OCI-LY3 (cell line): ENCODE measurements around the gene CDKN2D.

Experiments
- H2AFZ ChIP-seq: fragments of 200-600, 300-600 bp; shearing (Covaris generic); 2 replicates; pipeline ENCODE4 v1.6.0; 2014; ENCODE audit warnings: antibody characterized with exemption, low read depth, low read length
- H3K27ac ChIP-seq: fragments of 200-600, 300-600 bp; sonication (generic); 2 replicates; pipeline ENCODE4 v1.5.1; 2014; ENCODE audit warnings: mild to moderate bottlenecking, low read length, moderate library complexity, mixed read lengths
- H3K27me3 ChIP-seq: fragments of 200-600, 300-600 bp; sonication (generic); 2 replicates; pipeline ENCODE4 v1.6.1; 2014; ENCODE audit warnings: low read depth, low read length, mixed read lengths
- H3K36me3 ChIP-seq: fragments of 200-600, 300-600 bp; sonication (generic); replicated peaks from 2 replicates; pipeline ENCODE3; 2014; ENCODE audit warnings: low read depth, low read length, mixed read lengths
- H3K4me1 ChIP-seq: fragments of 300-600, 200-600 bp; sonication (generic); 2 replicates; pipeline ENCODE4 v1.6.1; 2014; ENCODE audit warnings: low read length, mixed read lengths
- H3K4me2 ChIP-seq: fragments of 200-600, 300-600 bp; sonication (generic); 2 replicates; pipeline ENCODE4 v1.6.1; 2014; ENCODE audit warnings: low read length, mixed read lengths
- H3K4me3 ChIP-seq: fragments of 300-600, 200-600 bp; sonication (generic); 2 replicates; pipeline ENCODE4 v1.5.1; 2014; ENCODE audit warnings: antibody characterized with exemption, mild to moderate bottlenecking, low read length, moderate library complexity
- H3K79me2 ChIP-seq: fragments of 300-600, 200-600 bp; shearing (Covaris generic); 2 replicates; pipeline ENCODE4 v1.6.1; 2014; ENCODE audit warnings: mild to moderate bottlenecking, low read length, mixed read lengths
- H3K9ac ChIP-seq: fragments of 300-600, 200-600 bp; shearing (Covaris generic); 2 replicates; pipeline ENCODE4 v1.6.0; 2014; ENCODE audit warnings: mild to moderate bottlenecking, low read length, moderate library complexity
- H3K9me3 ChIP-seq: fragments of 200-600, 300-600 bp; shearing (Covaris generic); 2 replicates; pipeline ENCODE4 v1.6.1; 2014; ENCODE audit warnings: low read length, mixed read lengths; ENCODE audit not compliant: insufficient read depth
- H4K20me1 ChIP-seq: fragments of 200-600, 300-600 bp; sonication (generic); 2 replicates; pipeline ENCODE4 v1.6.1; 2016; ENCODE audit warnings: low read length, mixed read lengths; ENCODE audit not compliant: insufficient read depth
- EZH2phosphoT487 ChIP-seq: fragments of 200-600 bp; shearing (Covaris generic); IDR thresholded peaks from 2 replicates; pipeline ENCODE4 v1.6.1; 2018; ENCODE audit warnings: antibody characterized with exemption, mixed run types, low read depth
- TF ChIP-seq, protein P1 (sequence below): fragments of 200-600, 300-600 bp; sonication (generic); IDR thresholded peaks from 2 replicates; pipeline ENCODE4 v1.5.1; 2014; ENCODE audit warnings: antibody characterized with exemption, low read length, low read depth

The CDKN2D gene

DNA sequence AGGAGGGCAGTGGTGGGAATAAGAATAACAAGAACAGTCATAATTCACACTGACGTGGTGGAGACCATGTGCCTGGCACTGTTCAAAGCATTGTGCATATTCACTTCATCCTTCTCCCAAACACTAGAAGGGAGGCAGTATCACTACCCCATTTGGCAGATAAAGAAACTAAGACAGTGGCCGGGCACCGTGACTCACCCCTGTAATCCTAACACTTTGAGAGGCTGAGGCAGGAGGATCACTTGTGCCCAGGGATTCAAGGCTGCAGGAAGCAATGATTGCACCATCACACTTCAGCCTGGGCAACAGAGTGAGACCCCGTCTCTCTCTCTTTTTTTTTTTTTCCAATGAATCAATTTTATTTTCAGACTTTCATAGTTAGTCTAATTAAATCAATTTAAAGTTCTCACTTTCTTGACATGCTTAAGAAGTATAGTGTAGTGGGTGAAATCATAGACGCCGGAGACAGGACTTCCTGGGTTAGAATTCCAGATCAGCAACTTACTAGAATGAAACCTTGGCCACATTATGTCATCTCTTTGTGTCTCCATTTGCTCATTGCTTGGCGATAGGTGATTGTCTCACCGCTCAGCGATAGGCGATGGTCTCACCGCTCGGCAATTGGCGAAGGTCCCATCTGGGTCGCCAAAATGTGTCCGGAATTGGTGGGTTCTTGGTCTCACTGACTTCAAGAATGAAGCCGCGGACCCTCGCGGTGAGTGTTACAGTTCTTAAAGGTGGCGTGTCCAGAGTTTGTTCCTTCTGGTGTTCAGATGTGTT, 30.4 kb downstream of the CDKN2D start:
- Histone ChIP-seq H3K9ac (no peak overlapping the region), H3K4me2 (no peak overlapping the region), H3K27me3 (peaks cover 23% of the 10 kb centered on the region), H3K27ac (no peak overlapping the region), H3K36me3 (no peaks in the 10 kb centered on the region), H4K20me1 (no peaks in the 10 kb centered on the region), H3K9me3 (no peaks in the 10 kb centered on the region), H3K79me2 (no peaks in the 10 kb centered on the region), H3K4me1 (peaks cover 4% of the 10 kb centered on the region; the same call in 1 of the 2 replicates), H2AFZ (no peak overlapping the region), H3K4me3 (no peak overlapping the region)
- TF ChIP-seq, protein P1, sequence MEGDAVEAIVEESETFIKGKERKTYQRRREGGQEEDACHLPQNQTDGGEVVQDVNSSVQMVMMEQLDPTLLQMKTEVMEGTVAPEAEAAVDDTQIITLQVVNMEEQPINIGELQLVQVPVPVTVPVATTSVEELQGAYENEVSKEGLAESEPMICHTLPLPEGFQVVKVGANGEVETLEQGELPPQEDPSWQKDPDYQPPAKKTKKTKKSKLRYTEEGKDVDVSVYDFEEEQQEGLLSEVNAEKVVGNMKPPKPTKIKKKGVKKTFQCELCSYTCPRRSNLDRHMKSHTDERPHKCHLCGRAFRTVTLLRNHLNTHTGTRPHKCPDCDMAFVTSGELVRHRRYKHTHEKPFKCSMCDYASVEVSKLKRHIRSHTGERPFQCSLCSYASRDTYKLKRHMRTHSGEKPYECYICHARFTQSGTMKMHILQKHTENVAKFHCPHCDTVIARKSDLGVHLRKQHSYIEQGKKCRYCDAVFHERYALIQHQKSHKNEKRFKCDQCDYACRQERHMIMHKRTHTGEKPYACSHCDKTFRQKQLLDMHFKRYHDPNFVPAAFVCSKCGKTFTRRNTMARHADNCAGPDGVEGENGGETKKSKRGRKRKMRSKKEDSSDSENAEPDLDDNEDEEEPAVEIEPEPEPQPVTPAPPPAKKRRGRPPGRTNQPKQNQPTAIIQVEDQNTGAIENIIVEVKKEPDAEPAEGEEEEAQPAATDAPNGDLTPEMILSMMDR, result no peak
- no peak for TF ChIP-seq EZH2phosphoT487

DNA sequence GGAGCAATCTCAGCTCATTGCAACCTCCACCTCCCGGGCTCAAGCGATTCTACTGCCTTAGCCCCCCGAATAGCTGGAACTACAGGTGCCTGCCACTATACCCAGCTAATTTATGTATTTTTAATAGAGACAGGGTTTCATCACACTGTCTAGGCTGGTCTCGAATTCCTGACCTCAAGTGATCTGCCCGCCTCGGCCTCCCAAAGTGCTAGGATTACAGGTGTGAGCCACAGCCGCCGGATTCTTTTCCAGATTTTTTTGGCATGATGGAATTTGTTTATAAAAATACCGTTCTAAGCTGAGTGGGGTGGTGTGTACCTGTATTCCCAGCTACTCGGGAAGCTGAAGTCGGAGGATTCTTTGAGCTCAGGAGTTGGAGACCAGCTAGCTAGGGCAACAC, 31.1 kb downstream of the CDKN2D start:
- H3K4me3 ChIP-seq, result no peak overlapping the region
- H3K79me2 ChIP-seq, result no peaks in the 10 kb centered on the region
- no peaks in the 10 kb centered on the region for H3K36me3 ChIP-seq
- H3K9me3 ChIP-seq, result no peaks in the 10 kb centered on the region
- H3K4me2 ChIP-seq, result no peak overlapping the region
- no peak overlapping the region for H3K9ac ChIP-seq
- H3K4me1 ChIP-seq, result peaks cover 4% of the 10 kb centered on the region; the same call in 1 of the 2 replicates
- no peak for TF ChIP-seq EZH2phosphoT487
- TF ChIP-seq, protein P1, result no peak
- peaks cover 23% of the 10 kb centered on the region for H3K27me3 ChIP-seq
- no peak overlapping the region for H2AFZ ChIP-seq
- H4K20me1 ChIP-seq, result no peaks in the 10 kb centered on the region
- H3K27ac ChIP-seq, result no peak overlapping the region

DNA sequence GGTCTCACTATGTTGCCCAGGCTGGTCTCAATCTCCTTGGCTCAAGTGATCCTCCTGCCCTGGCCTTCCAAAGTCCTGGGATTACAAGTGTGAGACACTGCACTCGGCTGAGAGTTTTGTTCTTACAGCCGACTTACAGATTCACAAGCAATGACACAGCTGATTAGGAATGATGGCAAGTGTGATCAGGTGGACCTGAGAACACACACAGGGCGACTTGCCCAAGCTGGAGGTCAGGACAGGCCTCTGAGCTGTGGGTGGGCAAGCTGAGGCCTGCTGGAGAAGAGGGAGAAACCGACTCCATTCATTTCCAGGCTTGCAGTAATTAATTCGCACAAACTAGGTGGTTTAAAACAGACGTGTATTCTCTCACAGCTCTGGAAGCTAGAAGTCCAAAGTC, 33.2 kb downstream of the CDKN2D start:
- no peaks in the 10 kb centered on the region for H3K9me3 ChIP-seq
- H4K20me1 ChIP-seq, result no peaks in the 10 kb centered on the region
- H3K4me2 ChIP-seq, result no peak overlapping the region
- peaks cover 4% of the 10 kb centered on the region; the same call in 1 of the 2 replicates for H3K4me1 ChIP-seq
- no peaks in the 10 kb centered on the region for H3K36me3 ChIP-seq
- H3K27me3 ChIP-seq, result peaks cover 20% of the 10 kb centered on the region
- H3K9ac ChIP-seq, result no peak overlapping the region
- TF ChIP-seq, protein P1, result no peak
- TF ChIP-seq EZH2phosphoT487, result no peak
- no peak overlapping the region for H2AFZ ChIP-seq
- no peaks in the 10 kb centered on the region for H3K79me2 ChIP-seq
- H3K27ac ChIP-seq, result no peak overlapping the region
- no peak overlapping the region for H3K4me3 ChIP-seq

DNA sequence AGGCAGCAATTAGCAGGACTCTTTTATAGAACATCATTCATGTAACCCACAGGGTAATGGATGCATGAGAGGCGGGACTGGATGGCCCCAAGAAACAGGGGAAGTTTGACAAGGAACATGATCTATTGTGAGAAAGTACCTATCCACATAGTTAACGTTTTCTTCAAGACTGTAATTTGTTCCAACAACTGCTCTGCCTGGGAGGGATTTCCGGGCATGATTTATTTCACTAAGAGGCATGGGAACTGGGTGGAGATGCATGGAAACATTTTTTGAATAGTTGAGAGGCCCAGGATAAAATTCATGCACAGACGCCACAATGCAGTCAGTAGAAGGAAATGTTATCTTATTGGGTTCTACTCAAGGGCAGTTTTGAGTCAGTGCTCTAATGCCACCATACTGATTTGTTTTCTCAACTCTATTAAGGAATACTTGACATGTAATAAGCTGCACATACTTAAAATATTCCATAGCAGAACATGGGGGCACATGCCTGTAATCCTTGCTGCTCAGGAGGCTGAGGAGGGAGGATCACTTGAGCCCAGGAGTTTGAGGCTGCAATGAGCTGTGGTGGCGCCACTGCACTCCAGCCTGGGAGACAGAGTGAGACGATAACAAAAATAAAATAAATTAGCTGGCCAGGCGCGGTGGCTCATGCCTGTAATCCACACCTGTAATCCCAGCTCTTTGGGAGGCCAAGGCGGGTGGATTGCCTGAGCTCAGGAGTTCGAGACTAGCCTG, 35.0 kb downstream of the CDKN2D start:
- no peak overlapping the region for H3K27ac ChIP-seq
- H3K27me3 ChIP-seq, result peaks cover 17% of the 10 kb centered on the region
- H3K79me2 ChIP-seq, result no peaks in the 10 kb centered on the region
- TF ChIP-seq, protein P1, result no peak
- no peak for TF ChIP-seq EZH2phosphoT487
- peaks cover 4% of the 10 kb centered on the region; the same call in 1 of the 2 replicates for H3K4me1 ChIP-seq
- H3K4me2 ChIP-seq, result no peak overlapping the region
- H4K20me1 ChIP-seq, result no peaks in the 10 kb centered on the region
- no peaks in the 10 kb centered on the region for H3K9me3 ChIP-seq
- H3K36me3 ChIP-seq, result no peaks in the 10 kb centered on the region
- H3K9ac ChIP-seq, result no peak overlapping the region
- no peak overlapping the region for H2AFZ ChIP-seq
- H3K4me3 ChIP-seq, result no peak overlapping the region
